ENCODE results near the gene PARP6.

Gene PARP6

GRCh38 chr15:72229947-72230196 is 42.5 kb downstream of the PARP6 start:
- Histone ChIP-seq H3K4me2 (ENCODE audit: low read length) (peak overlapping the region; percentile 99), H3K27ac (ENCODE audit: low read depth, low read length) (peak overlapping the region; percentile 91), H3K27me3 (ENCODE audit: control insufficient read depth, low read length) (no peaks in the 10 kb centered on the region)

GRCh38 chr15:72229076-72229946 is 43.0 kb downstream of the PARP6 start:
- peaks cover 55% of the 10 kb centered on the region for H3K36me3 ChIP-seq (ENCODE audit: control insufficient read depth, low read length)
- H3K4me2 ChIP-seq (ENCODE audit: low read length) = peak overlapping the region; percentile 99
- no peaks in the 10 kb centered on the region for H3K9me3 ChIP-seq (ENCODE audit: control insufficient read depth, insufficient read depth, low read length)
- H3K4me3 ChIP-seq (ENCODE audit: low read length) = peak overlapping the region; percentile 98
- no peaks in the 10 kb centered on the region for H3K9me2 ChIP-seq (replicated peaks; ENCODE audit: control insufficient read depth, low read length)
- no peaks in the 10 kb centered on the region for H3K27me3 ChIP-seq (ENCODE audit: control insufficient read depth, low read length)
- peaks cover 74% of the 10 kb centered on the region for H3K79me2 ChIP-seq (ENCODE audit: control insufficient read depth, low read length)
- H4K20me1 ChIP-seq (ENCODE audit: control insufficient read depth, insufficient read depth, low read depth, low read length) = peaks cover 27% of the 10 kb centered on the region
- H3F3A ChIP-seq (ENCODE audit: control insufficient read depth, insufficient read depth) = peaks cover 39% of the 10 kb centered on the region
- H3K27ac ChIP-seq (ENCODE audit: low read depth, low read length) = peak overlapping the region; percentile 91
- TF ChIP-seq EZH2phosphoT487 (IDR thresholded peaks at IDR 0.05; ENCODE audit: borderline replicate concordance, low read length) (no peak), CTCF (IDR thresholded peaks at IDR 0.05; ENCODE audit: low read depth, low read length, poor library complexity, severe bottlenecking) (no peak)
- peaks cover 50% of the 10 kb centered on the region for H3K4me1 ChIP-seq (ENCODE audit: control insufficient read depth, low read length)

More at GRCh38 chr15:72229947-72230196, 42.5 kb downstream of the PARP6 start:
- peaks cover 69% of the 10 kb centered on the region for H3K79me2 ChIP-seq (ENCODE audit: control insufficient read depth, low read length)
- peaks cover 23% of the 10 kb centered on the region for H4K20me1 ChIP-seq (ENCODE audit: control insufficient read depth, insufficient read depth, low read depth, low read length)
- peaks cover 48% of the 10 kb centered on the region for H3K4me1 ChIP-seq (ENCODE audit: control insufficient read depth, low read length)
- H3K36me3 ChIP-seq (ENCODE audit: control insufficient read depth, low read length) = peaks cover 51% of the 10 kb centered on the region
- H3K9me2 ChIP-seq (replicated peaks; ENCODE audit: control insufficient read depth, low read length) = no peaks in the 10 kb centered on the region
- H3K9me3 ChIP-seq (ENCODE audit: control insufficient read depth, insufficient read depth, low read length) = no peaks in the 10 kb centered on the region
- H3K4me3 ChIP-seq (ENCODE audit: low read length) = peak overlapping the region; percentile 98
- H3F3A ChIP-seq (ENCODE audit: control insufficient read depth, insufficient read depth) = peaks cover 39% of the 10 kb centered on the region
- TF ChIP-seq EZH2phosphoT487 (IDR thresholded peaks at IDR 0.05; ENCODE audit: borderline replicate concordance, low read length) (no peak), CTCF (IDR thresholded peaks at IDR 0.05; ENCODE audit: low read depth, low read length, poor library complexity, severe bottlenecking) (no peak)

GRCh38 chr15:72227720-72228119 is 44.6 kb downstream of the PARP6 start:
- Histone ChIP-seq H3K4me3 (ENCODE audit: low read length) (peak overlapping the region; percentile 98), H3K4me2 (ENCODE audit: low read length) (peak overlapping the region; percentile 99), H3F3A (ENCODE audit: control insufficient read depth, insufficient read depth) (peaks cover 46% of the 10 kb centered on the region), H3K27me3 (ENCODE audit: control insufficient read depth, low read length) (no peaks in the 10 kb centered on the region), H3K4me1 (ENCODE audit: control insufficient read depth, low read length) (peaks cover 55% of the 10 kb centered on the region), H3K36me3 (ENCODE audit: control insufficient read depth, low read length) (peaks cover 71% of the 10 kb centered on the region), H3K9me2 (replicated peaks; ENCODE audit: control insufficient read depth, low read length) (no peaks in the 10 kb centered on the region), H3K9me3 (ENCODE audit: control insufficient read depth, insufficient read depth, low read length) (no peaks in the 10 kb centered on the region), H3K27ac (ENCODE audit: low read depth, low read length) (peak overlapping the region; percentile 91), H4K20me1 (ENCODE audit: control insufficient read depth, insufficient read depth, low read depth, low read length) (peaks cover 43% of the 10 kb centered on the region), H3K79me2 (ENCODE audit: control insufficient read depth, low read length) (peaks cover 90% of the 10 kb centered on the region)
- no peak for TF ChIP-seq EZH2phosphoT487 (IDR thresholded peaks at IDR 0.05; ENCODE audit: borderline replicate concordance, low read length)
- TF ChIP-seq CTCF (IDR thresholded peaks at IDR 0.05; ENCODE audit: low read depth, low read length, poor library complexity, severe bottlenecking) = no peak
